ENCODE data around the gene MTMR2.

- TF ChIP-seq CTCF (IDR thresholded peaks at IDR 0.05 in 8 of 11, conservative IDR thresholded peaks at IDR 0.05 in 3 of 11) (no peak), POLR2A (IDR thresholded peaks at IDR 0.05) (no peak)
Observed at GRCh38 chr11:95829580-95830259, 94.2 kb downstream of the MTMR2 start.
